Heart left ventricle (tissue), 13 donors: ENCODE data around the gene KCNJ5.

Experiments used
- POLR2A ChIP-seq, 2 donors: fragments of 450-650 bp; IDR thresholded peaks; one replicate each; pipeline ENCODE4 v1.6.1; 2017; ENCODE audit warnings: antibody characterized with exemption in 2 of 2, mild to moderate bottlenecking in 2 of 2, moderate library complexity in 2 of 2
- TF ChIP-seq, protein P1 (sequence below), 12 donors: fragments of 200-600 bp; sonication (generic) in 4 of 12; IDR thresholded peaks; one replicate each; pipeline versions ENCODE4 v1.5.0 to v1.8.0; 2018 to 2022; ENCODE audit warnings: antibody characterized with exemption in 12 of 12, mild to moderate bottlenecking in 5 of 12
- donor health status: ischemic (EF 13 %, LVEDD 7.1; RV severe dilation, severe dysfunction).
- donor health status: DM: no; HTN: yes; CAD: no.
- donor health status: DM: no; HTN: no; CAD: no.
- donor health status: ischemic (EF 25% LVEDD 6.9; RV normal size, moderate dysfunction).
- donor health status: ischemic (EF 25% LVEDD 5.7; RV mildly dilated, moderate dysfunction).
- donor health status: ischemic (EF 35%, LVEDD 5.7; RV mildly dilated, moderate dysfunction).
- donor health status: nonischemic (EF 11% LVEDD 7.7; RV severe dilation, severe dysfunction).
- donor health status: DM: yes; HTN: yes; CAD: no.
- donor health status: PGD.
- donor health status: ischemic (EF 29% LVEDD 5.4; RV normal size, mild dysfunction).
- donor health status: nonischemic (EF 23%, LVEDD 6.1; RV moderate dilation, normal function).

DNA sequence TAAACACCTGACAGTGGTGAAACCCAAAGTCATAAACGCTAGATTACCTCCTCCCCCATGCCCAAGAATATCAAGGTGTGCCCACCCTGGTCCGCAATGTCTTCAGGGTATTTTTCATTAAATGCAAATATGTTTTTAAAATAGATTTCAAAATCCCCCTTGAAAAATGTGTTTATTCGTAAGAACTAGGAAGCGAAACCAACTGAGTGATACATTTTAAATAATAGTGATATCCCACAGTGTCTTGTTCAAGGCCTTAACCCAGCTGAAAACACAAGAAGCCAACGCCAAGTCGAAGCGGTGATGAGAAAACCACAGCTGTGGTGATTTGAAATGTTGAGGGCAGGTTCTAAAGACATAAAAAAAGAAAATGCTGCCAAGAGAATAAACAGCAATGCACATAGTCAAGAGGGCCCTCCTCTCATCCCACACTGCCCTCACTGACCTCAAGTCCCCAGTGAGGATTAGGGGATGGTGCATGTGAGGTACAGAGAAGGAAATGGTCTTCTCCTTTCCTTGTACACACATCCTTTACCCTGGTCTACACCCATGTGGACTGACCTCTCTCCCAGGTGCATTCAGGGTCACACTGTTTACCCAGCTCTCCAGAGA is 49.6 kb upstream of the KCNJ5 start:
- TF ChIP-seq, protein P1, sequence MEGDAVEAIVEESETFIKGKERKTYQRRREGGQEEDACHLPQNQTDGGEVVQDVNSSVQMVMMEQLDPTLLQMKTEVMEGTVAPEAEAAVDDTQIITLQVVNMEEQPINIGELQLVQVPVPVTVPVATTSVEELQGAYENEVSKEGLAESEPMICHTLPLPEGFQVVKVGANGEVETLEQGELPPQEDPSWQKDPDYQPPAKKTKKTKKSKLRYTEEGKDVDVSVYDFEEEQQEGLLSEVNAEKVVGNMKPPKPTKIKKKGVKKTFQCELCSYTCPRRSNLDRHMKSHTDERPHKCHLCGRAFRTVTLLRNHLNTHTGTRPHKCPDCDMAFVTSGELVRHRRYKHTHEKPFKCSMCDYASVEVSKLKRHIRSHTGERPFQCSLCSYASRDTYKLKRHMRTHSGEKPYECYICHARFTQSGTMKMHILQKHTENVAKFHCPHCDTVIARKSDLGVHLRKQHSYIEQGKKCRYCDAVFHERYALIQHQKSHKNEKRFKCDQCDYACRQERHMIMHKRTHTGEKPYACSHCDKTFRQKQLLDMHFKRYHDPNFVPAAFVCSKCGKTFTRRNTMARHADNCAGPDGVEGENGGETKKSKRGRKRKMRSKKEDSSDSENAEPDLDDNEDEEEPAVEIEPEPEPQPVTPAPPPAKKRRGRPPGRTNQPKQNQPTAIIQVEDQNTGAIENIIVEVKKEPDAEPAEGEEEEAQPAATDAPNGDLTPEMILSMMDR (IDR thresholded peaks at IDR 0.05) = no peak
- TF ChIP-seq POLR2A (IDR thresholded peaks at IDR 0.05) = no peak
